Endometrial microvascular endothelial cells (primary cell): ENCODE data around the gene ZDHHC11. TPM values are rescaled to one million over a fixed set of nuclear protein-coding genes. Genes with fewer than 3 reads are reported as not detected.
"Not testable (repeated sequence)": the region's sequence is repeated elsewhere in the genome, so short reads cannot be mapped to it uniquely, and the experiment has no call there.

Experiments used
- in situ Hi-C: cut with HindIII; loops from 2 replicates; pipeline ENCODE4 v1.10.0; 2017; ENCODE audit warnings: low sequenced_read_pairs, low pct_unique_long_range_greater_than_20kb; ENCODE audit errors: inconsistent ontology term
- total RNA-seq: library from RNA; depleted of rRNA; stranded (reverse); fragments of >200 nt; gene quantifications from one replicate; pipeline ENCODE4 v1.2.3, GENCODE V29; 2015; ENCODE audit errors: inconsistent ontology term

The ZDHHC11 gene
- total RNA-seq, 1 donor from 2014 or later: not detected

DNA sequence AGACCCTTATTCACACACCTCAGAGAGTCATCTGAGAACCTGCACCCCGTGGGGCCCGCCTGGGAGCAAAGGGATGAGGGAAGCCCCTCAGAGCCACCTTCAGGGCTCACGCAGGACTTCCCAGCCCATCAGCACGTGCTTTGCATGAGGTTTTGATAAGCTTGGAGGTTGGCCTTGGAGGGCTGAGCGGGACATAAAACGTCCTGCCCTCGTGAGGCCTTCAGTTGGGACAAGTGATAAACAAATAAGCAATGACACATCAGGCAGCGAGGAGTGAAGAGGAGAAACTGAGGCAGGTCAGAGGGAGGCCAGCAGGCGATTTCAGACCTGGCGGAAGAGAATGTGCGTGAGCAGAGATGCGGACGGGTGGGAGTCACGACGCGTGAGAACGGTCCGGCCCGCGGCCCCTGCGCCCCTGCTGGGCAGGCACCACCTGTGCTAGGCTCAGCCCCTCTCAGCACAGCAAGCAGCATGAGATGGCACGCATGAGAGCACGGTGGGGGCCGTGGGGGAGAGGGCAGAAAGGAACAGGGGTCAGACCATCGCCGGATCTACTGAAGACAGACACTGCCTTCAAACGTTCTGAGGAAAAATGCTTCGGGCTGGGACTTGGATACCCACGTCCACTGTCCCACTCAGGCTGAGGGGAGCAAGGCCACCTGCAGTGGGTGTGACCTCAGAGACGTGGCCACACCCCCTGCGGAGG lies 78.8 kb downstream of the ZDHHC11 start:
- in situ Hi-C loops: not testable (repeated sequence)

DNA sequence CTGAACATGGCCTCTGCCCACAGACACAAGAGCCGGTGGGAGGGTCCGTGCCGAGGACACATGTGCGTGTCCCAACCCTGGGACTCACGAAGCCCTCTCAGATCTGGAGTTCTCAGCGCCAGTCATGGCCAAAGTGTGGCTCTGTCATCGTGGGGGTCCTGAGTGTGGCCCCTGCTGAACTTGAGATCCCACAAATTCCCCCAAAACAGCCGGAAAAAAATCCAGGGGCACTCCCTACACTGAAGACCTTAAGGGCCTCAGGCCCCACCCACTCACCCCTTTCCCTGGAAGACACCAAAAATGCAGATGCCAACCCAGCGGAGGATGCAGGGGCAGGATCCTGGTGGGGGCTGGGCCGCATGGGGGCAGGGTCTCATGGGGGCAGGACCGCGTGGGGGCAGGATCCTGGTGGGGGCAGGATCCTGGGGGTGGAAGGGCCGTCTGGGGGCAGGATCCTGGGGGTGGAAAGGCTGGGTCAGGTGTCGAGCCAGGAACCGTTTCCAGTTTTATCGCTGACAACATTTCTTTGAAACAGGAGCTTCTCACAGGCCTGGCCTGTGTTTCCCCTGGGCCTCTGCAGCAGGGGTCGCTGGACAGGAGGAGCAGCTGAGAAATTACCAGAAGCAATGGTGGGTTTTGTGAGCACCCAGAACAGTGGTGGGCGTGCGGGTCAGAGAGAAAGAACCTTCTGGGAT lies 79.6 kb downstream of the ZDHHC11 start:
- in situ Hi-C loops: not testable (repeated sequence)

DNA sequence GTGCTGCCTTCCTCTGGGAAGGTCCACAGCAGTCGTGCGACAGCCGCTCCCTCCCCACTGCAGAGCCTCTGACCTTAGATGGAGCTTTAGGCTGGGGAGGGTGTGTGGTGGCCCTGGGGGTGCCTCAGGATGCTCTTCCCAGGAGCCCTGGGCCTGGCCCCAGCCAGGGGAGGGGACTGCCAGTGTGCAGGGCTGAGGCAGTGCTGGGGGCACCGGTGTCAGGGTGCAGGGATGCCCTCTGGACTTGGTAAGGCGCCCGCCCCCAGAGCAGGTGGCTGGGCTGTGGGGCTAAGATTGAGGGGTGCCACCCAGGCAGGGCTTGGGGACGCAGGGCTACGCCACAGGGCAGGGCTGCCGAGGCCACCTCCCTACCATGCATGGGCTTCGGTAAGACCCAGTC lies 80.2 kb downstream of the ZDHHC11 start:
- in situ Hi-C loops: not testable (repeated sequence)

DNA sequence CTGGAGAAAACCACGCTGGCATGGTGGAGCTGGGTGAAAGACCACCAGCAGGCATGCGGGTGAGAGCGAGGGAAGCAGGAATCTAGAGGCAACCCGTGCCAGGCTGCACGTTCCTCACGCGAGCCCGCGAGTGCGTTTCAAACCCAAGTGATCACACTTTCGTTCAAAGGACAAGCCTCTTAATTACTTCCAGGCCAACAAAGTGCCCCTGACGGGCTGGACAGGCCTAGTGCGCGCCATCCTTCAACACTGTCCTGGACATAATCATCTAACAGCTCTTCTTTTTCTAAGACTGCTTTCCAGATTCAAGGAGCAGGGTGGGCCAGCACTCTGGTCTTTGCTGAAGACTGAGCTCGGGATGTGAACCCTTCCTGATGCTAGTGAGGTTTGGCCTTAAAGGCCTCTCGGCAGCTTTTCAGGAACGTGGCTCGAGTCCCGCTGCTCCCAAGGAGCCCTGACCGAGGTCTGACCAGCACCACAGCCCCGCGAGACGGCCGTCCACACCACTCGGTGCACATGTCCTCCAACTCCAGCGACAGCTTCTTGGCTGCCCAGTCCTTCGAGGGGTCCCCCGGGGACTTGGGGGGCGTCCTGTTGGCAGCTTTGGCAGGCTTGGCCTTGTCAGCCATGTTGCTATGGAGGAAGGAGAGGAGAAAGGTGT lies 81.2 kb downstream of the ZDHHC11 start:
- in situ Hi-C loops: not testable (repeated sequence)

GRCh38 chr5:766666-767431 lies 83.9 kb downstream of the ZDHHC11 start:
- in situ Hi-C loops: no loop called here

DNA sequence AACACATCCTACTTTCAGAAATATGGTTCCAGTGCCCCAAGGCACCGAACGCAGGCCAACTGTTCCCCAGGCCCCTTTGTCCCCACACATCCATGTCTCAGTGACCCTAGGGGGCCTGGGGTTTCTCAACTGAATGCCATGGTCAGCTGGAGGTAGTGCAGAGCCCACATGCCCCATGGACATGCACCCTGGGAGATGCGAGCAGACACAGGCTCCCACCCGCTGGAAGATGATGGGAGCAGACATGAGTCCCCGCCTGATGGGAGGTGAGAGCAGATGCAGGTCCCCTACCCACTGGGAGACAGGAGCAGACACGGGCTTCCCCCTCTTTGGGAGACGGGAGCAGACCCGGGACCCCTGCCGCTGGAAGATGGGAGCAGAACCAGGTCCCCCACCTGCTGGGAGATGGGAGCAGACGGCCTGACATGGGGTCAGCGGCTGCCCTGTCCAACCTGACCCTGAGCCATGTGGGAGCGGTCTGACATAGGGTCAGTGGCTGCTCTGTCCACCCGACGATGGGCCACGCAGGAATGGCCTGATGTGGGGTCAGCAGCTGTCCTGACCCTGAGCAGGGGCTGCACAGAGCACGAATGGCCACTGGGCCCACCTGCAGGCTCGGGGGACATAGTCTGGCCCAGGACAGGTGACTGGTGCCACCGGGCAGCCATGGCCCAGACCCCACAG lies 84.7 kb downstream of the ZDHHC11 start:
- in situ Hi-C loops: no loop called here

DNA sequence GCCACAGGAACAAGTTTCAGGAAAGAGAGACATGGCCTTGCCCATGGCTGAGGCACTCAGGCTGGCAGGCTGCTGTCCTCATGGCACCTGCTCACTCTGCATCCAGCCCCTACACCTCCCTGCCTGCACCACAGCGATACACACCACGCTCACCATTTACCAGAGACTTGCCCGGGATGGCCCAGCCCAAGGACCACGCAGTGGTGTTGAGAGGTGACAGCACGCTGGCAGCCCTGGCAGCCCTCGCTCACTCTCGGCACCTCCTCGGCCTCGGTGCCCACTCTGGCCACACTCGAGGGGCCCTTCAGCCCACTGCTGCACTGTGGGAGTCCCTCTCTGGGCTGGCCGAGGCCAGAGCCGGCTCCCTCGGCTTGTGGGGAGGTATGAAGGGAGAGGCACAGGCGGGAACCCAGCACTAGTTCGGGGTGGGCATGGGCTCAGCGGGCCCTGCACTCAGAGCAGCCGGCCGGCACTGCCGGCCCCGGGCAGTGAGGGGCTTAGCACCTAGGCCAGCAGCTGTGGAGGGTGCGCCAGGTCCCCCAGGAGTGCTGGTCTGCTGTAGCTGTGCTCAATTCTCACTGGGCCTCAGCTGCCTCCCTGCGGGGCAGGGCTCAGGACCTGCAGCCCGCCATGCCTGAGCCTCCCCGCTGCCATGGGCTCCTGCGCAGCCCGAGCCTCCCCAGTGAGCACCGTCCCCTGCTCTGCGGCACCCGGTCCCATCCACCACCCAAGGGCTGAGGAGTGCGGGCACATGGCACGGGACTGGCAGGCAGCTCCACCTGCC lies 86.6 kb downstream of the ZDHHC11 start:
- in situ Hi-C loops: no loop called here

- in situ Hi-C loops: no loop called here
Measured at GRCh38 chr5:763397-763796, 87.4 kb downstream of the ZDHHC11 start.

- in situ Hi-C loops: not testable (repeated sequence)
Measured at GRCh38 chr5:762996-763395, 87.8 kb downstream of the ZDHHC11 start.

- in situ Hi-C loops: no loop called here
Measured at GRCh38 chr5:761854-762710, 88.7 kb downstream of the ZDHHC11 start.

DNA sequence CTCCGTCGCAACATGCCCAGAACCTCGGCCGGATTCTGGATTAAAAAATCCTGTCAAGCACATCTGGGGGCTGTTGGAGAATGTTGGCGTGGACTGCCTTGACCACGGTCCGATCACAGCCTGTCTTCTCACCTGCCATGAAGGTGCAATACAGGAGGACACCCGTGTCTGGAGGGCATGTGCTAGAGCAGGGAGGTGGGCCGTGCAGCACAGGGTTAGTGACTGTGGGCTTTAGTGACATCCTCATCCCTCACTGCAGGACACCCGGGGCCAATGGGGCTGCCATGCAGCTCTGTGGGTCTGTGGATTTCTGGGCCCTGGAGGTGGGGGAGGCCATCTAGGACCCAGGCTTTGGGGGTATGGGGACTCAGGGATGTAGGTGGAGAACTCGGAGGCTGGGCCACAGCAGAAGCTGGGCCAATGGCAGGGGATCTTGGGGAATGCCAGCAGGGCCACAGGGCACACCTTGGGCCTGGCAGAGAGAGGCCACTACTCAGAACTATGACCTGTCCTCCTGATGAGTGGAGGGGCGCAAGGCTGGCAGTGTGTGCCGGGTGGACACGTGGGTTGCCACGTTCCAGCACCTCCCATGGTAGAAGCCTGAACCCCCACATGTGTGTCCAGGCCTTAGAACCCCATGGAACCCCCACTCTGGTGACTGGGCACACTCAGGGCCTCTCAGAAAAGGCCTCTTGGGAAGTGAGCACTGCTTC lies 89.6 kb downstream of the ZDHHC11 start:
- in situ Hi-C loops: no loop called here

GRCh38 chr5:760363-761058 lies 90.3 kb downstream of the ZDHHC11 start:
- in situ Hi-C loops: no loop called here

- in situ Hi-C loops: no loop called here
Measured at GRCh38 chr5:759781-760362, 90.9 kb downstream of the ZDHHC11 start.

DNA sequence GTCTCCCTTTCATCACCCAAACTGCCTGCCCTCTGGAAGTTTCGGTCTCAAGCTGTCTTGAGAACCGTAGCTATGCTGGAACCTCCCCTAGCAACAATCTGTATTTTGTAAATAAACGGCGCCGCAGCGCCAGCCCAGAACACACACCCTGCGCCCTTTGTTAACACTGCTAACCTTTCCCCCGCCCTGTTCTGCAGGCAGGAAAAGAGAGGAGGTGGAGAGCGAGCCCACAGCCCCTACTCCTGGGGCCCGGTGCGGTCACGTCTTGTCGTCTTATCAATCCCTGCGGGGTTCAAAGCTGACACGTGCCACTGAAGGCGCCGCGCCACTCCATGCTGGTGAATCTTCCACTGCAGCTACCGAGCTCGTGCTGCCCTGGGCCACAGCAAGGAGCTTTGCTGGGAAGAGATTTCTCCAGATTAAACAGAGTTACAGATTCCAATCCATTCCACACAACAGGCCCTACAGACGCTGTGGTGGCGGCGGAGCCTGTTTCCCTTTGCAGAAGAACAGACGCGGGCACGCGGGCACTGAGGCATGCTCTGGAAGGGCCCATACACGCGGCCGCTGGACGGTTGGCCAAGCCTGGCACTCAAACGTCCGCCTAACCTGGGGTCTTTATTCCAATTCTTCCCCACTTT lies 91.6 kb downstream of the ZDHHC11 start:
- in situ Hi-C loops: no loop called here

GRCh38 chr5:758698-759053 lies 92.1 kb downstream of the ZDHHC11 start:
- in situ Hi-C loops: no loop called here
